Measurements from ENCODE around the gene PRPF19.

PRPF19 gene

DNA sequence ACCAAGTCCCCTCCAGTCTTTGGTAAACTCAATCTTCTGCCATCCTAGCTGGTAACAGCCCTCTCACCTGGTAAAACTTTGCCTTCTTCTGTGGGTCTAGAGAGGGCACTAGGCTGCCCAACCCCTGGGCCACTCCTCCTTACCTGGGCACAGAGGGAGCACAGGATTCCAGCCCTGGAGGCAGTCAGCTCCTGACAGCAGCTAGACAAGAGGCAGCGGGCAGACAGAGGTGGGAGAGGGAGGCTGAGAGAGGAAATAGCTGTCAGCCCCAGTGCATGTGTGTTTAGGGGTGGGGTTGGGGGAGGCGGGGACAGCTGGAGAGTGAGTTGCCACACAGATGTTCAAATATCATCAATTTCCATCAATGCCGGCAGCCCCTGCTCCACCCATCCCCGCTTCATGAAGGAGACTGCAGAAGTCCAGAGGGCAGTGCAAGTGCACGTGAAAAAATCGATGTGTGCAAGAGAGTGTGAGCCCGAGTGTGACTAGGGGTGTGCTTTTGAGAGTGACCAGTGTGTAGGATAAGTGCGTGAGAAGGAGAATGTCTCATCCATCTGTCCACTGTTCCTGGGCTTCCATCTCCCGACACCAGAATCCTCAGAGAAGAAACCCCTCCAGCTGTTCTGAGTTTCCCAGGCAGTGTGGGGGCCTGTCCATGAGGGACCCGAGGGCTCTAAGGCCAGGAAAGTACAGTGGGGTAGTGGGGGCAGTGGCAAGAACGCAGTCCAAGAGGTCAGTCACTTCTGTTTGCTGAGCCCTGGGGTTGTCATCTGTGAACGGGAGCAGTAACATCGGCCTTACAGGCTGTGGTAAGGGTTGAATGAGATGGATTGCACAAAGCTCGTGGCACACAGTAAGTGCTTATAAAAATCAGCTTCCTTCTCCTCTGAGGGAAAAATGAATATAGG lies 50.4 kb downstream of the PRPF19 start, which contains the start of gene PTGDR2:
Gene PTGDR2 (minus strand): TSS at position 225 of the 908 bp plus-strand sequence. CDS start 2,228 bp downstream, outside the sequence.
- no peak for DNase-seq

DNA sequence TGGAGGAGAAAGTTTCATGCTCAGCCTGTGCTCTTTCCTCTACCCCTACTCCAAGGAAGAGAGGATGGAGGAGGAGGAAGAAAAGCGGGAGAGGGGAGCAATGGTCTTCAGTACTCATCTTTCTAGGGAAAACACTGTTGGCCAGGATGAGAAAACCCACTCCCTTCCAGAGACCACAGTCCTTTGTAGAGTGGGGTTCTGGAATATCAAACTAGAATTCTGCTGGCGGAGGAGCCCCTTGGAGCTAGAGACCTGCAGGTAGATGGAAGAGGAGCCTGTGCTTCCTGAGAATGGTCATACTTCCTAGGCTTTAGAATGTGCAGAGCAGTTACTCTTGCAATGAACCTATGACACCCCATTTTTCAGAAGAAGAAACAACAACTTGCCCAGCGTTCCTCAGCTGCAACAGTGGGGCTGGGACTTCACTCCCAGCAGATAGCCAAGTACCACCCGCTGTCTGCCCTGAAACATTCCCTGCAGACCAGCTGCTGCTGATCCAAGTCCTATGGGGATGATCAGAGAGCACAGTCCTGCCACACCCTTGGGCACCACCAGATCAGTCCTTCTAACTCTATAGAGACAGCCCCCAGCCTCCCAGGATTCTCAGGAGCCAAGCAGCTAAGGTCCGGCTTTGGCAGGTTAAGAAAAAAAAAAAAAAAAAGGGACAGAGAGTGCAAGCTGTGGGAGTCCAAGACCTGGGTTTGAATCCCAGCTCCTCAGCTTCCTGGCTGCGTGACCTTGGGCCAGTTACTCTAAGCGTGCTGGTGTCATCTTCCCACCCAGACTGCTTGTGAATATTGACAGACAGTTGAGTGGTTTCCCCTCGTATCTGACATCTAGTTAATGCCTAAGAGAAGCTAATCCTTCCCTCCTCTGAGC lies 51.3 kb downstream of the PRPF19 start:
- no peak for DNase-seq

DNA sequence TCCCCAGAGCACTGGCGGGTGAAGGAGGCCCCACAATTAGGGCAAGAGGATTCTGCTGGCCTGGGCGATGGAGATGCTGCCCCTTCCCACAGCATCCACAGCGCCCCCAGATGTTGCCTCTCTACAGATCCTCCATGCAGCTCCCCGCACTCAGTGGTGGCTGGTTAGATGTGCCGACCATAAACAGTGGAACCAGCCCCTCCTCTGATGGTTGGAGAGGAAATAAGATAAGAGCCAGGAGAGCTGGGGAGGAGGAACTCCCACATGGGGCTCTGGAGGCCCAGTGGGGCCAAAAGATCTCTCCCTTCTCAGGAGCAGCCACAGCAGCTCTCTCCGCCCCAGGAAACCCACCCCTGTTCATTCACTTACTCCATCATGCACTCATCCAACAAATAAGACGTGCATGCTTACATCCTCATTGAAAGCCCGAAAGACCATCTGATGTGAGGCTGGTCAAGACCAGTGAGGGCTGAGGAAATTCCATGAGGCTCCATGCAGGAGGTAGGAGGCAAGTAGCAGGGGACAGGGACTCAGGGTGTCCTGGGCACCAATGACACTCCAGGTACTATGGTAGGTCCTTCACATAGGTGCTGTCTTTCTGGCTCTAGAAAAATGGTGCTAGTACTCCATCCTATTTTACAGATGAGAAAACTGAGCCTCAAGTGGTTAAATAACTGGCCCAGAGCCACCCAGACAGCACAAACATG lies 52.1 kb downstream of the PRPF19 start:
- no peak for DNase-seq

GRCh38 chr11:60852982-60853950 lies 53.1 kb downstream of the PRPF19 start:
- DNase-seq, result no peak

GRCh38 chr11:60852117-60852981 lies 54.0 kb downstream of the PRPF19 start:
- DNase-seq, result peak; percentile 56

- no peak for DNase-seq
Observed at GRCh38 chr11:60851327-60852104, 54.9 kb downstream of the PRPF19 start.

GRCh38 chr11:60849641-60850520 lies 56.5 kb downstream of the PRPF19 start:
- DNase-seq, result no peak

DNA sequence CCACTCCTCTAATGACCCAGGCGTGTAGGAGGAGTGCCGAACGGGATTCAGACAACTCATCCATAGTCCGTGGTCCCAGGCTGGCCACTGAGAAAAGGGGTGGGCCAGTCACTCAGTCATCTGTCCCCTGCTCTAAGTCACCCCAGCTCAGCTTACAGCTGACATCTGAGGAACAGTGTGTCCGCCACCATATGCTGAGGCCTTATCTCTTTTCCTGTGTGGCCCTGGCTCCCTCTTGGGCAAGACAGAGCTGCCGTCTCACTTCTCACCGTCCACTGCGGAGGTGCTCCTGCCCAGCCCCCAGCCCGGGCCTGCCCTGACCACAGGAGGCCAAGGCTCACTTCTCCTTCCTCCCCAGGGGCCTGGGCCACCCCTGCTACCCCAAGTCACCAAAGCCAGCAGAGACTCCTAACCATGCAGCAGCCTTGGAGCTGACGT lies 57.7 kb downstream of the PRPF19 start:
- no peak for DNase-seq

DNA sequence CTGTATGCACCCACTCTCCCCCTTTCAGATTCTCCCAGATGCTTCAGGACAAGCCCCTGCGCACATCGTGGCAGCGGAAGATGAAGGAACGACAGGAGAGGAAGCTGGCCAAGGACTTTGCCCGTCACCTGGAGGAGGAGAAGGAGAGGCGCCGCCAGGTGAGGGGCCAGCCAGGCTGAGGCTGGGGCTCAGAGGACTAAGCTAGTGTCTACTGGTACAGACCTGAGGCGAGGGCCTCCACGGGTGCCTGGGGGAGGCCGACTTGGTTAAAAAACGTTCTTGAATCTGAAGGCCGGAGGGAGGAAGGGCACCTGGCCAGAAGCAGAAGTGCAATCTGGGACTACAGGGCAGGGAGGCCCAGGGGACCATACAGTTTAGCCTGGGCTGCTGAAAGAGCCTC lies 58.5 kb downstream of the PRPF19 start:
- DNase-seq, result no peak

DNA sequence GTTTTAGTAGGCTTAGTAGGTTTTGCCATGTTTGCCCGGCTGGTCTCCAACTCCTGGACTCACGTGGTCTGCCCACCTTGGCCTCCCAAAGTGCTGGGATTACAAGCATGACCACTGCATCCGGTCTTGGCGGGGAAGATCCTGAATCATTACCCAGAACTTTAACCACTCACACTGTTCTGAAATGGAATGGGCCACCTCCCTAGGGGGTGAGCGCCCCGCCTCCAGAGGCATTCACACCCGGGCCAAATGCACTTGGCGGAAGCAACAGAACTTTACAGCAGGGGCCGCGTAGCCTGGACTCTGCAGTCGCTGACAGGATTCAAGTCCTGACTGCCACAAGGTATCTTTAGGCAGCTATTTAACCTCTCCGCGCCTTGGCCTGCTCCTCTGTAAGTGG lies 59.1 kb downstream of the PRPF19 start:
- DNase-seq, result no peak

DNA sequence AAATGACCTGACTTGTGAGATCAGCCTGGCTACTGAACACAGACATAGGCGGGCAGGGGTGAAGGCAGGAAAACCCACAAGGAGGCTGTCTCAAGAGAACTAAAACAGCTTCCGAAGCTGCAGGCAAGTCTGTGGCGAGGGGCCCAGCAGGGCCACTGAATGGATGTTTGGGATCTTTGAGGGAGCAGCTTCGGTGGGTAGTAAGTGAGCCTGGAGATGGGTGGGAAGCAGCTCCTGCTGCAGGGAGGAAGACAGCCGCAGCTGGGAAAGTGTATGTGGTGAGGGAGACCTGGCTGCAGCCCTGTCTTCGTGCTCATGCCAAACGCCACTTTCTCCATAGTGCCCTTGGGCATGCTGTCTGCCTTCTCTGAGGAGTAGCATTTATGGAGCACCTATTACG lies 61.0 kb downstream of the PRPF19 start:
- no peak for DNase-seq

- no peak for DNase-seq
Observed at GRCh38 chr11:60844870-60845221, 61.5 kb downstream of the PRPF19 start.

DNA sequence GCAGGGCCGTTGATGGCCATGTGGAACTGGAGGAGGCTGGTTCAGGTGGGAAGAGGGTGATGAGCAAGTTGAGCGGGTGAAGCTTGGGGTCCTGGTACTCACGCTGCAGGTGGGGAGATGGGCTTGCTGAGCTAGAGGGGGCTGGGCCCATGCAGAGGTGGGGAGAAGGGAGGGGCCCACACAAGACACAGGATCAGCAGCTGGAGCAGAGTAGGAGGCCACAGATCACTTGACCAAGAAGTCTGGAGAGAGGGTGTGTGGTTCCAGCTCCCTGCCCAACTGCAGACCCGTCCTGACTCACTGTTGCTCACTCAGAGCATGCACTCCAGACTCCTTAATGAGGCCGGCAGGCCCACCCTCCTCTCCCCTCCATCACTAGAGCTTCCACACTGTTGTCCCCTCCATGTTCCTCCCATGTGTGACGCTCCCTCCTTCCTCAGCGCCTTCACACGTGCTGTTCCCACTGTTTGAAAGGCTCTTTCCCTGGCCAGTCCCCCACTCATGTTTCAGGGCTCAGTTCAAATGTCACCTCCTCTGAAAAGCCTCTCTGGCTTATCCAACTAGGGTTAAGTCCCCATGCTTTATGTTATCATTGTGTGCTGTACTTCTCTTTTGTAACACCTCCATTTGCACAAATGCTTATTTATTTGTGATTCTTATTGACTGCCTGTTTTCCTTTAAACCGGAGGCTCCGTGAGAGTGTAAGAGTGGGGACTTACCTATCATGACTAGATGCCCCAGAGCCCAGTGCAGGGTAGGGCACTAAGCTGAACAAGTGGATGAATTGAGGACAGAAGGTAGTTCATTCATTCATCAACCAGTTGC lies 62.1 kb downstream of the PRPF19 start:
- DNase-seq, result no peak

- DNase-seq, result no peak
Observed at GRCh38 chr11:60842668-60843600, 63.5 kb downstream of the PRPF19 start.

GRCh38 chr11:60841797-60842667 lies 64.4 kb downstream of the PRPF19 start, which contains the start of gene CCDC86:
Gene CCDC86, plus strand, starts transcription at chr11:60842113. Its CDS starts 12 bp downstream, at chr11:60842125.
- peak; percentile 98 for DNase-seq

Data from eye (tissue), 1 donor.